K562 (cell line): ENCODE measurements around the gene IRF2BP2. TPM values are rescaled to one million over a fixed set of nuclear protein-coding genes. Genes with fewer than 3 reads are reported as not detected.
A peak's percentile ranks its signal among the peaks of the same experiment; 100 is the strongest.

Experiments
- ATAC-seq: fragments of 200-7000 bp; cut with Tn5 transposase; 3 replicates; pipeline ENCODE4 v1.9.1; 2020; ENCODE audit warnings: moderate library complexity
- BruUV-seq: library from RNA; stranded (reverse); fragments of 400-500 nt; replicated peaks from 2 replicates; lab custom pipeline; 2021; lab: Mats Ljungman, UMichigan
- CTCF ChIA-PET: fragments of 300-600 bp; formaldehyde crosslinking; extraction: SDS; loops from one replicate; lab custom pipeline; 2021; ENCODE audit warnings: low intra/inter-chr PET ratio; lab: Yijun Ruan, JAX
- POLR2A ChIA-PET: fragments of 300-600, 350-650 bp; sonication (Branson Sonifier 250); formaldehyde crosslinking; extraction: SDS; loops from one replicate; lab custom pipeline; 2021; ENCODE audit warnings: antibody characterized with exemption, inconsistent platforms; lab: Yijun Ruan, JAX
- DNase-seq, 4 experiments: peaks; one replicate each; pipeline versions ENCODE4 v3.0.0 to v3.0.0-alpha.2; 2011 to 2018; ENCODE audit warnings: low spot score in 3 of 4, mixed read lengths in 3 of 4; ENCODE audit errors: extremely low read depth in 1 of 4
- FAIRE-seq: peaks from 2 replicates; lab custom pipeline; 2011; peaks lifted over from hg19 to GRCh38; lab: Jason Lieb, UNC
- H2AFZ ChIP-seq: 2 replicates; pipeline ENCODE4 v1.6.0; 2011; ENCODE audit warnings: low read depth, low read length, control low read depth, inconsistent platforms
- H3K27ac ChIP-seq: fragments of 200-600 bp; 3 replicates; pipeline ENCODE4 v1.8.0; 2011; ENCODE audit warnings: low read depth, mild to moderate bottlenecking, control low read depth, inconsistent platforms, low read length, moderate library complexity, mixed read lengths; ENCODE audit errors: extremely low read depth
- H3K27me3 ChIP-seq, 2 experiments: fragments of 300-600 bp in 1 of 2; 2 replicates in 1 of 2; 3 replicates in 1 of 2; pipeline versions ENCODE4 v1.6.0 to v1.8.0; 2011; ENCODE audit warnings: inconsistent platforms in 2 of 2, low read length in 2 of 2, mild to moderate bottlenecking in 1 of 2, mixed read lengths in 1 of 2, moderate library complexity in 1 of 2; ENCODE audit not compliant: control insufficient read depth in 2 of 2, insufficient read depth in 2 of 2
- H3K36me3 ChIP-seq: fragments of 300-600 bp; 3 replicates; pipeline ENCODE4 v1.8.0; 2011; ENCODE audit warnings: mild to moderate bottlenecking, low read length, inconsistent platforms; ENCODE audit not compliant: control insufficient read depth, insufficient read depth
- H3K4me1 ChIP-seq, 2 experiments: fragments of 200-600 bp in 1 of 2; replicated peaks in 1 of 2; 2 replicates in 1 of 2; 3 replicates in 1 of 2; pipeline versions ENCODE4 v1.5.1 to v1.8.0; 2011; ENCODE audit warnings: inconsistent platforms in 2 of 2, low read length in 2 of 2, mild to moderate bottlenecking in 1 of 2, mixed read lengths in 1 of 2, moderate library complexity in 1 of 2; ENCODE audit not compliant: control insufficient read depth in 2 of 2, insufficient read depth in 2 of 2
- H3K4me2 ChIP-seq: 2 replicates; pipeline ENCODE4 v1.6.1; 2011; ENCODE audit warnings: low read length, control low read depth, inconsistent platforms, mixed read lengths; ENCODE audit not compliant: insufficient read depth
- H3K4me3 ChIP-seq: fragments of 200-600 bp; sonication (generic), shearing (Covaris generic); 2 replicates; pipeline ENCODE4 v1.5.1; 2016; ENCODE audit warnings: control low read depth, inconsistent platforms
- H3K79me2 ChIP-seq: fragments of 200-600 bp; 3 replicates; pipeline ENCODE4 v1.8.0; 2011; ENCODE audit warnings: low read length, inconsistent platforms; ENCODE audit not compliant: control insufficient read depth, insufficient read depth
- H3K9ac ChIP-seq, 2 experiments: 2 replicates each; pipeline versions ENCODE4 v1.6.0 to v1.6.1; 2011; ENCODE audit warnings: low read depth in 2 of 2, low read length in 2 of 2, control low read depth in 1 of 2, inconsistent platforms in 1 of 2, mild to moderate bottlenecking in 1 of 2, mixed read lengths in 1 of 2; ENCODE audit not compliant: insufficient read depth in 1 of 2
- H3K9me1 ChIP-seq: one replicate; pipeline ENCODE4 v1.6.0; 2011; ENCODE audit warnings: inconsistent platforms, mild to moderate bottlenecking, low read length, moderate library complexity; ENCODE audit not compliant: control insufficient read depth, insufficient read depth
- H3K9me3 ChIP-seq: replicated peaks from 2 replicates; pipeline ENCODE4 v1.5.1; 2011; ENCODE audit warnings: low read depth, low read length, inconsistent platforms; ENCODE audit not compliant: control insufficient read depth, insufficient read depth
- H4K20me1 ChIP-seq: replicated peaks from 2 replicates; pipeline ENCODE4 v1.6.1; 2011; ENCODE audit warnings: low read length, inconsistent platforms, mixed read lengths; ENCODE audit not compliant: control insufficient read depth, insufficient read depth
- CBFB ChIP-seq: sonication (generic); formaldehyde crosslinking; IDR thresholded peaks from 2 replicates; pipeline ENCODE4 v1.4.0; 2020; ENCODE audit warnings: mild to moderate bottlenecking, missing genetic modification reagents
- TEAD1 ChIP-seq, 2 experiments: fragments of 450-650 bp in 1 of 2; sonication (generic) in 1 of 2; formaldehyde crosslinking; IDR thresholded peaks; 2 replicates each; pipeline versions ENCODE4 v1.4.0 to v1.8.0; 2020 to 2022; ENCODE audit warnings: mild to moderate bottlenecking in 2 of 2, missing genetic modification reagents in 1 of 2
- WGBS: fragments of 100-300 bp; shearing (Covaris generic); methylation state at CpG from one replicate; pipeline ENCODE4 v1.1.6; 2016; ENCODE audit warnings: low coverage, mixed read lengths; ENCODE audit not compliant: insufficient coverage; ENCODE audit errors: missing lambda C conversion rate; 5-methylcytosine and 5-hydroxymethylcytosine counted together
- in situ Hi-C: fragments of 300-500 bp; cut with MboI; formaldehyde crosslinking; loops from 4 replicates; pipeline ENCODE4 v1.15.0; 2018; ENCODE audit warnings: inconsistent platforms, mixed read lengths
- intact Hi-C: fragments of 100-400 bp; cut with micrococcal nuclease; formaldehyde crosslinking; loops from 2 replicates; pipeline ENCODE4 v1.14.2; 2022
- polyA plus RNA-seq, 8 experiments: library from polyadenylated mRNA; depleted of rRNA in 4 of 8; stranded (reverse) in 5 of 8; unstranded in 3 of 8; fragments of >200 nt; fragmentation: Nextera tagmentation in 2 of 8; fragmentation: Illumina TruSeq in 1 of 8; extraction: Ambion mirVana in 2 of 8; extraction: Trizol in 1 of 8; gene quantifications; 2 replicates each; pipeline versions ENCODE4 v1.2.1 to v1.2.3, GENCODE V29; 2011 to 2014; ENCODE audit warnings: inconsistent platforms in 1 of 8, missing spikeins in 1 of 8
- total RNA-seq, 7 experiments: library from RNA; depleted of rRNA in 6 of 7; stranded (reverse); fragments of >200 nt in 6 of 7; fragmentation: Illumina TruSeq in 2 of 7; extraction: Trizol in 2 of 7; gene quantifications; 2 replicates each; pipeline versions ENCODE4 v1.2.1 to v1.2.3, GENCODE V29; 2011 to 2021; ENCODE audit warnings: low replicate concordance in 1 of 7

The IRF2BP2 gene
- total and polyA plus RNA-seq, 9 of the 15 experiments (the other 6 are each of a cell fraction or from before 2014, with no cell fraction given): 7.7 to 68.6 (median 22.1) TPM

GRCh38 chr1:234656070-234656895, 46.3 kb upstream of the IRF2BP2 start:
- peaks cover 11 to 12% of the 10 kb centered on the region in 2 experiments for H3K4me1 ChIP-seq
- CTCF ChIA-PET: no interaction called here
- 0 out of 4 replicates have a peak, but pooled peaks of 1 of the 2 experiments have one; percentile 42 for TF ChIP-seq TEAD1 (CRISPR knock-in tag; IDR thresholded peaks at IDR 0.05)
- TF ChIP-seq CBFB (CRISPR knock-in tag): no peak
- TF ChIP-seq, all 486 proteins: peak for 1
- in situ Hi-C loops (no loop called here), intact Hi-C loops (no loop called here)
- FAIRE-seq (no peak), ATAC-seq (no peak), DNase-seq (no peak)
- BruUV-seq: no TSS peak
- Histone ChIP-seq H3K9ac (no peak overlapping the region; a peak in 1 of 4 replicates), H3K36me3 (no peaks in the 10 kb centered on the region), H3K27me3 (no peaks in the 10 kb centered on the region), H4K20me1 (no peaks in the 10 kb centered on the region), H3K9me3 (no peaks in the 10 kb centered on the region), H3K4me2 (no peak overlapping the region), H2AFZ (no peak overlapping the region; the same call in 1 of the 2 replicates), H3K9me1 (no peaks in the 10 kb centered on the region), H3K27ac (no peak overlapping the region), H3K79me2 (no peaks in the 10 kb centered on the region), H3K4me3 (no peak overlapping the region)
- POLR2A ChIA-PET: interaction anchor here (0.6 to 1.0 kb wide), 2 partner anchors 13 to 69 kb away, joined by 3 read pairs; no protein-coding TSS in a partner anchor
- WGBS: 49% methylated on average over 17 of the region's 17 CpGs
